Activated B cell treated with CpG ODN at 0.5 μM for 24 hours (primary cell): Measurements from ENCODE around the gene PIEZO2. TPM values are rescaled to one million over a fixed set of nuclear protein-coding genes. Genes with fewer than 3 reads are reported as not detected.

ENCODE experiments used
- ATAC-seq: fragments of 200-7000 bp; cut with Tn5 transposase; one replicate; pipeline ENCODE4 v1.10.0; 2021; ENCODE audit warnings: low read depth, mild to moderate bottlenecking, moderate library complexity
- CTCF ChIA-PET: fragments of 350-600 bp; sonication (Branson Sonifier 250); formaldehyde crosslinking; loops from one replicate; lab custom pipeline; 2021; ENCODE audit warnings: antibody characterized with exemption; lab: Charles Lee
- POLR2A ChIA-PET: fragments of 350-600 bp; sonication (Branson Sonifier 250); formaldehyde crosslinking; loops from one replicate; lab custom pipeline; 2021; ENCODE audit warnings: antibody characterized with exemption; lab: Charles Lee
- DNase-seq: peaks from one replicate; pipeline ENCODE4 v3.0.0; 2022
- H3K27ac Mint-ChIP-seq: one replicate; pipeline ENCODE4 v1.8.0; 2020; ENCODE audit warnings: mixed read lengths
- H3K27me3 Mint-ChIP-seq: one replicate; pipeline ENCODE4 v1.8.0; 2021; ENCODE audit warnings: mixed read lengths
- H3K36me3 Mint-ChIP-seq: one replicate; pipeline ENCODE4 v1.8.0; 2021; ENCODE audit warnings: low read depth, mixed read lengths
- H3K4me1 Mint-ChIP-seq: one replicate; pipeline ENCODE4 v1.8.0; 2021; ENCODE audit warnings: mixed read lengths
- H3K4me3 Mint-ChIP-seq: one replicate; pipeline ENCODE4 v1.8.0; 2020; ENCODE audit warnings: mild to moderate bottlenecking, mixed read lengths
- H3K9me3 Mint-ChIP-seq: one replicate; pipeline ENCODE4 v1.8.0; 2020; ENCODE audit warnings: mixed read lengths
- intact Hi-C: fragments of 100-400 bp; cut with micrococcal nuclease; formaldehyde crosslinking; loops from one replicate; pipeline ENCODE4 v1.15.1; 2024
- total RNA-seq: library from RNA; stranded (reverse); gene quantifications from 2 replicates; pipeline ENCODE4 v1.2.3, GENCODE V29; 2022
- TF ChIP-seq, protein P1 (sequence below): fragments of 200-600 bp; IDR thresholded peaks from one replicate; pipeline ENCODE4 v1.8.0; 2022; ENCODE audit warnings: antibody characterized with exemption, mild to moderate bottlenecking

The PIEZO2 gene
- total RNA-seq, 1 donor from 2014 or later, result not detected

DNA sequence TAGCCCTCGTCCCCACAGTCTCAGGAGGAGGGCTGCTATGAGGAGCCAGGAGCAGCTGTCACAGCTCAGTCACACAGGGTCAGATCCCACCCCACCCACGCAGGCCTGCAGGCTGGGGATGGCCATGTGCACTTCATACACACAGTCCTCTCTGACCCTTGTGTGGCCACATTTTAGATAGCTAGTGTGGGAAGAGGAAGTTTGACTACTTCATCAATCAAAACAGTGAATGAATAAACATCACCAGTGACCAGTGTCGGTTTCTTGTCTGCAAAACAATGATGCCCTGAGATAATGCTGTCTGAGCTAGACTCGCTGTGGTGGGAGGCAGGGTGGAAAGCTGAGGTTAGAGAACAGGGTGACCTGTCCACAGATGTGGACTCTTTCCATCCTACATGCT, 107.1 kb downstream of the PIEZO2 start:
- Mint-ChIP-seq H3K36me3 (no peaks in the 10 kb centered on the region), H3K9me3 (no peaks in the 10 kb centered on the region), H3K27me3 (peaks cover 8% of the 10 kb centered on the region), H3K4me1 (no peaks in the 10 kb centered on the region), H3K27ac (no peak overlapping the region), H3K4me3 (no peak overlapping the region)
- intact Hi-C loops, result no loop called here
- no peak for DNase-seq
- TF ChIP-seq, protein P1, sequence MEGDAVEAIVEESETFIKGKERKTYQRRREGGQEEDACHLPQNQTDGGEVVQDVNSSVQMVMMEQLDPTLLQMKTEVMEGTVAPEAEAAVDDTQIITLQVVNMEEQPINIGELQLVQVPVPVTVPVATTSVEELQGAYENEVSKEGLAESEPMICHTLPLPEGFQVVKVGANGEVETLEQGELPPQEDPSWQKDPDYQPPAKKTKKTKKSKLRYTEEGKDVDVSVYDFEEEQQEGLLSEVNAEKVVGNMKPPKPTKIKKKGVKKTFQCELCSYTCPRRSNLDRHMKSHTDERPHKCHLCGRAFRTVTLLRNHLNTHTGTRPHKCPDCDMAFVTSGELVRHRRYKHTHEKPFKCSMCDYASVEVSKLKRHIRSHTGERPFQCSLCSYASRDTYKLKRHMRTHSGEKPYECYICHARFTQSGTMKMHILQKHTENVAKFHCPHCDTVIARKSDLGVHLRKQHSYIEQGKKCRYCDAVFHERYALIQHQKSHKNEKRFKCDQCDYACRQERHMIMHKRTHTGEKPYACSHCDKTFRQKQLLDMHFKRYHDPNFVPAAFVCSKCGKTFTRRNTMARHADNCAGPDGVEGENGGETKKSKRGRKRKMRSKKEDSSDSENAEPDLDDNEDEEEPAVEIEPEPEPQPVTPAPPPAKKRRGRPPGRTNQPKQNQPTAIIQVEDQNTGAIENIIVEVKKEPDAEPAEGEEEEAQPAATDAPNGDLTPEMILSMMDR, result no peak
- no peak for ATAC-seq
- CTCF ChIA-PET, result no interaction called here
- POLR2A ChIA-PET, result no interaction called here

DNA sequence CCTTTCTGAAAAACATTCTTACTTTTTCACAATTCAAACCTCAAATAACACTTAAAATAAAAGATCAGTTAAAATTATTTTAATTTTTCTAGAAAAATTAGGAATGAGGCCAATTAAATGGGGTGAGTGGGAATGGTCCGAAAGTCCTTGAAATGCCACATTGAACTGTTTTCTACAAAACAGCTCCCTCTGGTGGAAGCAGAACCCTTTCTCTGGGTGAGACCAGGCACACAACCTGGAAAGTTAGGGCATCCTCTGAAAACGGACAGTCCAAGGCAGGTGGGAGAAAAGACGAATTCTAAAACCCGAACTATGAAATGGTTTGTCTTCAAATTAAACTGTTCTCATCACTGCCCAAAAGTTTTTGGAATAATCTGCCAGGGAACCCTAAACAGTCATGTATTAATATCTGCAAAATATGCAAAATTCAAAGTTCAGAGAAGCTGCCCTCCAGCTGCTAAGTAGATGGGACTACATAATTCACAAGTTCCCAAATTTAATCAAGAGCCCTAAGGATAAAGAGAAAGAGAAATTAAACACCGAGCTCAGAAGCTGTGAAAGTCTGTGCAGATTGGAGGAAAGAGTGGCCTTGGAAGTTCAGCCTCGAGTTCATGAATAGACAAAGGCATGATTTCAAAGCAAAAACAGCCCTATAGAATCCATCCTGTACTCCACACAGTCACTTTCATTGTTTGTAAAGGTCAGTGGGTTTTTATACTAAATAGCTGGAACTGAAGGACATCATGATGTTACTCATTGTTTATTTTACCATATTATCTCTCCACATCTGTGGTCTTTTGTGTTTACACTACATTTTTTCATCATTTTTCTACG, 108.3 kb downstream of the PIEZO2 start:
- no peak overlapping the region for H3K4me3 Mint-ChIP-seq
- intact Hi-C loops, result loop anchor here (1.0 kb wide), 2 partner anchors 190 to 1070 kb away; no protein-coding TSS in a partner anchor
- CTCF ChIA-PET, result interaction anchor here (1.4 kb wide), 1 partner anchor 190 kb away, joined by 5 read pairs; no protein-coding TSS in a partner anchor
- H3K36me3 Mint-ChIP-seq, result no peaks in the 10 kb centered on the region
- TF ChIP-seq, protein P1, result no peak
- no peak overlapping the region for H3K27ac Mint-ChIP-seq
- no peaks in the 10 kb centered on the region for H3K4me1 Mint-ChIP-seq
- DNase-seq, result no peak
- ATAC-seq, result no peak
- peaks cover 8% of the 10 kb centered on the region for H3K27me3 Mint-ChIP-seq
- no peaks in the 10 kb centered on the region for H3K9me3 Mint-ChIP-seq
- POLR2A ChIA-PET, result no interaction called here

DNA sequence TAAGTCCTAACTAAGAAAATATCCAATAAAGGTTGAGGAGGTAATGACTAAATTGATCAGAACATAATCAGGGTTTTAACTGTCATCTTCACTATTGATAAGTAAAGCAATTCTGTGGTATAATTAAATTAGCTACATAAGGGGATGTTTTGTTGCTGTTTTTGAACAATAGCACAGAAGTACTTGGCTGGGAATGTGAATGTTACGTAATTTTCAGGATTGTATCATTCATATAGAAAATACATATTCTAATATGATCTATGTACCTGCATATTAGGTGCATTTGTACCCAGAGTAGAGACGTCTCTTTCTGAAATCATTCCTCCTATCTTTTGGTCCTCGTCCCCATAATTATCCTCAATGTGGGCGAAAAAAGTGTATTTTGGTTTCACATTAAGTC, 109.0 kb downstream of the PIEZO2 start:
- no peak for DNase-seq
- Mint-ChIP-seq H3K36me3 (no peaks in the 10 kb centered on the region), H3K27ac (no peak overlapping the region), H3K4me3 (no peak overlapping the region), H3K9me3 (no peaks in the 10 kb centered on the region), H3K27me3 (peaks cover 8% of the 10 kb centered on the region), H3K4me1 (no peaks in the 10 kb centered on the region)
- TF ChIP-seq, protein P1, result no peak
- CTCF ChIA-PET, result interaction anchor here (1.4 kb wide), 1 partner anchor 189 kb away, joined by 5 read pairs; no protein-coding TSS in a partner anchor
- ATAC-seq, result no peak
- POLR2A ChIA-PET, result no interaction called here
- intact Hi-C loops, result loop anchor here (1.0 kb wide), 2 partner anchors 189 to 1069 kb away; no protein-coding TSS in a partner anchor

DNA sequence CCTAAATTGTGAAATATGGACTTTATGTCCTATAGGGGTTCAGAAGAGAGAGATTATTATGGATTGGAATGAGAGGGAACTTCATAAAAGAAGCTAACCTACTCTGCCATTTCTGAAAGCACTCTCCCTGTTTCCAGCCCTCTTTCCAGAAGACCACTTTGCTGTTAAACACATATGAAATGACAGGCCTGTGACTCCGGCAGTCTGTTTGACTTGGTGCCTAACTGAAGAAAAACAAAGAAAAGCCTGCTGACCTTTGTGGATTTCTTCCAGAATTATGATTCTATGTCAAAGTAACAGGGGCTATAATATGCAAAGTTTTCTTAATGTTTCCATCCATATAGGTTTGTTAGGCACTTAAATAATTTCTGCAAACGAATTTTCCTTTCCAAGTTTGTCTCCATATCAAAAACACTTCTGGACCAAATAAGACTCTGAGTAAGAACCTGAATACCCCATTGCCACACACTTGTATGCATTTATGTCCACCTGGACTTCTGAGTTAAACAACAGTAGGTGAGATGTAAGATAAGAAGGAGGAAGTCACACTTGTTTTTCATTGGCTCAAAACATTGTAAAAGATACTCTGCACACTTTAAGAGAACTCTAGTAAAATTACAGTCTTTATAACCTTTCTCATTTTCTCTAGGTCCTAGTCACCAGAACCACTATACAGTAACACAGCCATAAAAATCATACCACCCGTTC, 111.7 kb downstream of the PIEZO2 start:
- DNase-seq (no peak), ATAC-seq (no peak)
- no peak overlapping the region for H3K27ac Mint-ChIP-seq
- intact Hi-C loops, result no loop called here
- no peak overlapping the region for H3K4me3 Mint-ChIP-seq
- ChIA-PET POLR2A (no interaction called here), CTCF (no interaction called here)
- no peaks in the 10 kb centered on the region for H3K9me3 Mint-ChIP-seq
- TF ChIP-seq, protein P1, result no peak
- H3K27me3 Mint-ChIP-seq, result peaks cover 8% of the 10 kb centered on the region
- H3K4me1 Mint-ChIP-seq, result no peaks in the 10 kb centered on the region
- no peaks in the 10 kb centered on the region for H3K36me3 Mint-ChIP-seq
